HEK293 (cell line): ENCODE results near the gene C22orf15.
A peak's percentile ranks its signal among the peaks of the same experiment; 100 is the strongest.

Source experiments
- CTCF ChIA-PET: fragments of 350-600 bp; formaldehyde crosslinking; extraction: SDS; loops from one replicate; lab custom pipeline; 2021; ENCODE audit warnings: antibody characterized with exemption; lab: Yijun Ruan, JAX
- POLR2A ChIA-PET: fragments of 300-600 bp; formaldehyde crosslinking; extraction: SDS; loops from one replicate; lab custom pipeline; 2020; ENCODE audit warnings: antibody characterized with exemption, inconsistent platforms; lab: Yijun Ruan, JAX
- H3K27ac ChIP-seq: fragments of 200-500 bp; sonication (Bioruptor generic); 2 replicates; pipeline ENCODE4 v1.5.1; 2014; ENCODE audit warnings: low read depth, low read length, control low read depth, inconsistent platforms; ENCODE audit errors: extremely low read depth
- H3K36me3 ChIP-seq, 2 experiments: fragments of 200-500 bp in 1 of 2; sonication (Bioruptor generic) in 1 of 2; 1 replicate in 1 of 2; 2 replicates in 1 of 2; pipeline ENCODE4 v1.5.1; 2014 to 2017; ENCODE audit warnings: inconsistent platforms in 2 of 2, low read length in 2 of 2; ENCODE audit not compliant: control insufficient read depth in 2 of 2, insufficient read depth in 1 of 2
- H3K4me1 ChIP-seq: fragments of 200-500 bp; sonication (Bioruptor generic); 2 replicates; pipeline ENCODE4 v1.5.1; 2014; ENCODE audit warnings: mild to moderate bottlenecking, low read length, inconsistent platforms; ENCODE audit not compliant: control insufficient read depth, insufficient read depth
- H3K4me3 ChIP-seq: 2 replicates; pipeline ENCODE4 v1.5.1; 2011; ENCODE audit warnings: low read depth, mild to moderate bottlenecking, control low read depth, low read length, moderate library complexity
- H3K9me3 ChIP-seq: fragments of 200-500 bp; sonication (Bioruptor generic); 2 replicates; pipeline ENCODE4 v1.5.1; 2014; ENCODE audit warnings: low read depth, low read length, inconsistent platforms; ENCODE audit not compliant: control insufficient read depth, insufficient read depth
- MZF1 ChIP-seq: fragments of 450-650 bp; formaldehyde crosslinking; IDR thresholded peaks from 2 replicates; pipeline ENCODE4 v1.5.1; 2017; ENCODE audit warnings: missing biosample characterization, missing genetic modification characterization, borderline replicate concordance
- SALL2 ChIP-seq: fragments of 450-650 bp; formaldehyde crosslinking; IDR thresholded peaks from 2 replicates; pipeline ENCODE4 v1.5.0; 2017; ENCODE audit warnings: missing biosample characterization, mild to moderate bottlenecking, missing genetic modification characterization, borderline replicate concordance
- TSHZ1 ChIP-seq: fragments of 450-650 bp; formaldehyde crosslinking; IDR thresholded peaks from 2 replicates; pipeline ENCODE4 v1.5.1; 2016; ENCODE audit warnings: missing biosample characterization, missing genetic modification characterization, borderline replicate concordance
- YY2 ChIP-seq: fragments of 450-650 bp; formaldehyde crosslinking; IDR thresholded peaks from 2 replicates; pipeline ENCODE4 v1.5.1; 2016; ENCODE audit warnings: missing biosample characterization, missing genetic modification characterization
- ZBTB17 ChIP-seq: fragments of 450-650 bp; formaldehyde crosslinking; IDR thresholded peaks from 2 replicates; pipeline ENCODE4 v1.5.1; 2016; ENCODE audit warnings: missing biosample characterization, missing genetic modification characterization
- ZFP3 ChIP-seq: fragments of 450-650 bp; formaldehyde crosslinking; IDR thresholded peaks from 2 replicates; pipeline ENCODE4 v1.5.1; 2016; ENCODE audit warnings: low read depth, missing biosample characterization, missing genetic modification characterization
- ZNF138 ChIP-seq: fragments of 450-650 bp; formaldehyde crosslinking; IDR thresholded peaks from 2 replicates; pipeline ENCODE4 v1.5.1; 2016; ENCODE audit warnings: missing biosample characterization, missing genetic modification characterization, borderline replicate concordance
- ZNF266 ChIP-seq: fragments of 450-650 bp; formaldehyde crosslinking; IDR thresholded peaks from 2 replicates; pipeline ENCODE4 v1.5.1; 2016; ENCODE audit warnings: missing biosample characterization, missing genetic modification characterization, low read depth
- ZNF335 ChIP-seq: fragments of 450-650 bp; formaldehyde crosslinking; conservative IDR thresholded peaks from 2 replicates; pipeline ENCODE4 v1.5.1; 2016; ENCODE audit warnings: missing biosample characterization, missing genetic modification characterization
- ZNF473 ChIP-seq: fragments of 450-650 bp; formaldehyde crosslinking; IDR thresholded peaks from 2 replicates; pipeline ENCODE4 v1.5.1; 2017; ENCODE audit warnings: missing biosample characterization, missing genetic modification characterization
- ZNF530 ChIP-seq: fragments of 450-650 bp; formaldehyde crosslinking; IDR thresholded peaks from 2 replicates; pipeline ENCODE4 v1.5.1; 2016; ENCODE audit warnings: low read depth, missing biosample characterization, missing genetic modification characterization
- ZNF549 ChIP-seq: fragments of 450-650 bp; IDR thresholded peaks from 2 replicates; pipeline ENCODE4 v1.5.1; 2018; ENCODE audit warnings: missing biosample characterization, missing genetic modification characterization, mild to moderate bottlenecking, inconsistent platforms, moderate library complexity
- ZNF623 ChIP-seq: fragments of 450-650 bp; formaldehyde crosslinking; IDR thresholded peaks from 2 replicates; pipeline ENCODE4 v1.5.1; 2016; ENCODE audit warnings: missing biosample characterization, missing genetic modification characterization
- ZNF626 ChIP-seq: fragments of 450-650 bp; sonication (Bioruptor Pico); formaldehyde crosslinking; IDR thresholded peaks from 2 replicates; pipeline ENCODE4 v1.5.1; 2018; ENCODE audit warnings: missing biosample characterization, missing genetic modification characterization, inconsistent platforms
- ZNF645 ChIP-seq: fragments of 450-650 bp; formaldehyde crosslinking; IDR thresholded peaks from 2 replicates; pipeline ENCODE4; 2016; ENCODE audit warnings: missing biosample characterization, missing genetic modification characterization
- ZNF654 ChIP-seq: fragments of 450-650 bp; formaldehyde crosslinking; IDR thresholded peaks from 2 replicates; pipeline ENCODE4 v1.5.1; 2016; ENCODE audit warnings: low read depth, missing biosample characterization, missing genetic modification characterization
- ZNF660 ChIP-seq: fragments of 450-650 bp; IDR thresholded peaks from 2 replicates; pipeline ENCODE4 v1.5.1; 2018; ENCODE audit warnings: missing biosample characterization, mild to moderate bottlenecking, missing genetic modification characterization
- ZNF747 ChIP-seq: fragments of 450-650 bp; formaldehyde crosslinking; IDR thresholded peaks from 2 replicates; pipeline ENCODE4 v1.5.1; 2016; ENCODE audit warnings: missing biosample characterization, missing genetic modification characterization
- ZNF76 ChIP-seq: fragments of 450-650 bp; formaldehyde crosslinking; IDR thresholded peaks from 2 replicates; pipeline ENCODE4; 2016; ENCODE audit warnings: low read depth, missing biosample characterization, missing genetic modification characterization, borderline replicate concordance
- ZNF830 ChIP-seq: fragments of 450-650 bp; IDR thresholded peaks from 2 replicates; pipeline ENCODE4 v1.5.0; 2018; ENCODE audit warnings: missing biosample characterization, missing genetic modification characterization, low read depth, mild to moderate bottlenecking, moderate library complexity
- ZSCAN4 ChIP-seq: fragments of 450-650 bp; formaldehyde crosslinking; IDR thresholded peaks from 2 replicates; pipeline ENCODE4 v1.5.1; 2017; ENCODE audit warnings: missing biosample characterization, missing genetic modification characterization

The C22orf15 gene

GRCh38 chr22:23754980-23755636 lies 7.7 kb upstream of the C22orf15 start:
- no peaks in the 10 kb centered on the region for H3K36me3 ChIP-seq
- TF ChIP-seq ZNF335 (tag by site-specific recombination) (peak; percentile 59), ZBTB17 (peak; percentile 38; the same call in 1 of the 2 replicates), ZNF266 (tag by site-specific recombination) (no peak)
- H3K9me3 ChIP-seq, result no peaks in the 10 kb centered on the region
- POLR2A ChIA-PET, result interaction anchor here (0.9 kb wide), 1 partner anchor 13 kb away, joined by 3 read pairs; no protein-coding TSS in a partner anchor
- no peak overlapping the region for H3K27ac ChIP-seq
- CTCF ChIA-PET, result interaction anchor here (0.6 to 2.0 kb wide), 3 partner anchors 14 to 163 kb away, joined by 3 to 6 read pairs (median 4); partner anchors contain the start of gene CHCHD10
- H3K4me3 ChIP-seq, result no peak overlapping the region
- H3K4me1 ChIP-seq, result peaks cover 4% of the 10 kb centered on the region; the same call in 1 of the 2 replicates

- Histone ChIP-seq H3K4me1 (peaks cover 3% of the 10 kb centered on the region; the same call in 1 of the 2 replicates), H3K9me3 (no peaks in the 10 kb centered on the region), H3K36me3 (no peaks in the 10 kb centered on the region), H3K4me3 (no peak overlapping the region), H3K27ac (no peak overlapping the region)
- CTCF ChIA-PET, result interaction anchor here (0.6 to 2.0 kb wide), 3 partner anchors 13 to 163 kb away, joined by 3 to 6 read pairs (median 4); partner anchors contain the start of gene CHCHD10
- POLR2A ChIA-PET, result interaction anchor here (0.9 kb wide), 1 partner anchor 14 kb away, joined by 3 read pairs; no protein-coding TSS in a partner anchor
- TF ChIP-seq ZNF645, result no peak
- no peak for TF ChIP-seq ZNF654 (tag by site-specific recombination)
- no peak for TF ChIP-seq ZNF549
- no peak for TF ChIP-seq ZNF473 (tag by site-specific recombination)
These were observed 7.1 kb upstream of the C22orf15 start for GRCh38 chr22:23755711-23756110.

- CTCF ChIA-PET, result interaction anchor here (1.7 kb wide), 1 partner anchor 89 kb away, joined by 5 read pairs; no protein-coding TSS in a partner anchor
These were observed 5.9 kb upstream of the C22orf15 start for GRCh38 chr22:23756891-23757290.

GRCh38 chr22:23759566-23759965 lies 3.2 kb upstream of the C22orf15 start:
- Histone ChIP-seq H3K4me3 (no peak overlapping the region), H3K9me3 (no peaks in the 10 kb centered on the region), H3K4me1 (no peaks in the 10 kb centered on the region), H3K27ac (no peak overlapping the region), H3K36me3 (peaks cover 0 to 10% of the 10 kb centered on the region in 2 experiments; a peak in 1 of 3 replicates)
- CTCF ChIA-PET, result interaction anchor here (0.8 kb wide), 1 partner anchor 221 kb away, joined by 3 read pairs; no protein-coding TSS in a partner anchor
- POLR2A ChIA-PET, result interaction anchor here (0.6 to 1.1 kb wide), 2 partner anchors 10 to 43 kb away, joined by 3 to 5 read pairs; no protein-coding TSS in a partner anchor
- TF ChIP-seq SALL2 (tag by site-specific recombination), result no peak
- TF ChIP-seq ZSCAN4, result no peak
- TF ChIP-seq TSHZ1, result no peak
- TF ChIP-seq ZNF660 (tag by site-specific recombination), result no peak
- TF ChIP-seq ZNF76, result no peak

More at GRCh38 chr22:23756891-23757290, 5.9 kb upstream of the C22orf15 start:
- no peak overlapping the region for H3K4me3 ChIP-seq
- POLR2A ChIA-PET, result interaction anchor here (0.6 to 0.7 kb wide), 2 partner anchors 11 to 101 kb away, joined by 4 to 6 read pairs; partner anchors contain the start of gene SLC2A11
- H3K9me3 ChIP-seq, result no peaks in the 10 kb centered on the region
- no peak overlapping the region for H3K27ac ChIP-seq
- H3K4me1 ChIP-seq, result no peaks in the 10 kb centered on the region
- no peak for TF ChIP-seq ZNF830
- TF ChIP-seq ZNF623 (tag by site-specific recombination), result no peak
- TF ChIP-seq ZNF747 (tag by site-specific recombination), result no peak
- no peak for TF ChIP-seq ZFP3 (tag by site-specific recombination)
- no peak for TF ChIP-seq YY2
- no peak for TF ChIP-seq MZF1 (tag by site-specific recombination)
- TF ChIP-seq ZNF530, result no peak
- no peak for TF ChIP-seq ZNF626 (tag by site-specific recombination)
- no peak for TF ChIP-seq ZNF138 (tag by site-specific recombination)
- H3K36me3 ChIP-seq, result no peaks in the 10 kb centered on the region
